HG03460 (cell line): Measurements from ENCODE around the gene RAB20.
"Not testable (repeated sequence)": the region's sequence is repeated elsewhere in the genome, so short reads cannot be mapped to it uniquely, and the experiment has no call there.

Experiments
- ATAC-seq: cut with Tn5 transposase; IDR thresholded peaks from one replicate; pipeline ENCODE4 v1.9.1; 2021; ENCODE audit not compliant: unreplicated experiment

Gene RAB20

DNA sequence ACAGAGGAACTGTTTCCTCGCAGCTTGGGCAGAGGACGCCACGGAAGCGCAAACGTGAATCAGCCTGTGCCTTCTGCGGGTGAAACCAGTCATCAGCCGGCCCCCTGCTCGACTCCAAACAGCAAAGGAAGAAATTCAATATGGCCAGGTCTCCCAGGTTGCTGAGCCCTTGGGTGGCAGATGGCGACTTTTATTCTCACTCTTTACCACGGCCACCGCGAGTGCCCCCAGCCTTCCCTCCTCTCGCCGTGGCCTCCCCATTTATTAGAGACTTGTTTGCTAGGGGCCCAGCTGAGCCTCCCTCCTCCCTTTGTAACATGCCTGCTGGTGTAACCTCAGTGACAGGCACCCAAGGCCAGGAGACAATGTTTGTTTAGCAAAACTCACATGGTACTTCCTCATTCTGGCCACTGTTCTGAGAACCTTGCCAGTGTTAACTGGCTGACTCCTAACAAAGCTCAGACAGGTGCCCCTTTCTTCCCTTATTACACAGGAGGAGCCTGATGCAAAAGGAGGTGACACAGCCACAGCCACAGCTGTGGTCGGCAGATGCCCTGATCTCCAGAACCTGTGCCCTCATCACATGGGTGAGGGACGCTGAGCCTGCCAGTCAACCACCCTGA lies 5.8 kb downstream of the RAB20 start:
- ATAC-seq: peak; percentile 53

DNA sequence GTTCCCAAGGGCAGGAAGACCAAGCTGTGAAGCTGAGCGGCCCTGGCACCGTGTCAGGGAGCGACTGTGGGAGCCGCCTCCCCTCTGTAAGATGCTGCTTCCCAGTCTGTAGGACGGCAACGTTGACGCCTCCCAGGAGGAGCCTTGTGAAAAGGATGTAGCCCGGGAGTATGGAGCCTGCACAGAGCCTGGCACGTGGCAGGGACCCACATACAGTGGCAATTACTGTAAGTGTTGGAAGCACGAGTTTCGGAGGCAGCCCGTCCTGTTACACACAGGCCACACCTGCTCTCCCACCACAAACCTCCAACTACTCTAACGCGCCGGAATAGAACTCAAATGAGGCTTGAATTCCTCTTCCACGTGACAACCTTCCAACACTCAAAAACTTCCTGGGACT lies 6.6 kb downstream of the RAB20 start:
- ATAC-seq: no peak

DNA sequence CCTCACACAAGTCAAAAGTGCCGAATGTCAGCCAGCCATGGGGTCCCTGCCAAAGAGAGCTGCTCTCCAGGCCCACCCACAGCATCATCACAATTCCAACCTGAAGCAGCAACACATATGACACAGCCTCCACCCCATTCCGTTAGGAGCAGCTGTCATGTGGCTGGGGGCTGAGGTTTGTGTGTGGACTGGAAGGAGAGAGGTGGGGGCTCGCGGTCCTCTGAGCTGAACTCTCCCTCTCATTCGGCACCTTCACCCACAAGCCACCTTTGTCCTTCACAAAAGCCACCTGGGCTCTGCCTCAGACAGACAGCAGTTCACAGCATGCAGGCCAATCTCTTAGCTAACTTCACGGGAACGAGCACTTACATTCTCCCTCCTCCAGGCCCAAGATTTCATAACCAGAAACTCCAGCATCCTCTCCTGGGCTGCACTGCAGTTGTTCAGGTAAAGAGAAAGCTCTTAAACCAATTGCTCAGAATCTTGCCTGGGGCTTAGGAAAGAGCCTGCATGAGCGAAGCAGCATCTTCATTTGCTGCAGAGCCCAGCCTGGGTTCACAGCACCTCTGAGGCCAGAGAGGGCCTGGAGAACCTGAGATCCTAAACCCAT lies 7.2 kb downstream of the RAB20 start:
- no peak for ATAC-seq

DNA sequence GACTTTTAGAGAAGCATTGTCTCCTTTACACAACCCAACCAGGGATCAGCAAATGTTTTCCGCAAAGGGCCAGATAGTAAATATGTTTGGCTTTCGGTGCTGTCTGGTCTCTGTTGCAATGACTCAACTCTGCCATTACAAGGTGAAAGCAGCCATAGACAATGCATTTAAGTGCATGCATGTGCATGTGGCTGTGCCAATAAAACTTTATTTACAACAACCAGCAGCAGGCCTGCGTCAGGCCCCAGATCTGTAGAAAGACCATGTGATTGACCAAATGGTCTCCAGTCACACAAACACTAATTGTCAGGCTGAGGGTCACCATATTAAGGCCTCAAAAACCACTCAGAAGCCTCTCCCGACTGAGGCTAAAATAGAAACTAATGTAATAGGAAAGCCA lies 8.1 kb downstream of the RAB20 start:
- ATAC-seq: no peak

DNA sequence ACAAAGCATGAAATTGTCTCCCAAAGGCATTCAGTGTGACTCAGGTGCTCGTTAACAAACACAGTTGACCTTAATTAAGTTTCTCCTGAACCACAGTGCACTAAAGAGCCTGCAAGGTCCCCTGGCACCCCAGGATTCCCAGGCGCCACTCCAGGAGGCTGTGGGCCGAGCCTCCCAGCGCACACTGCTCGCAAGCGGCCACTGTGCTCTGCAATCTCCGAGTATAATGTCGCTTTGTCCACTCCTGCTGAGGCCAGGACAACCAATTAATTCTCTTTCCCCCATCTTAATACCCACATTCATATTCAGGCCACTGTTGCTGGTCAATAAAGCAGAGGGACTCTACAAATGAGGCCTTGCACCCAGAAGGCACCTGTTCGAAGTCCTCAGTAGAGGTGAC lies 8.8 kb downstream of the RAB20 start:
- no peak for ATAC-seq

DNA sequence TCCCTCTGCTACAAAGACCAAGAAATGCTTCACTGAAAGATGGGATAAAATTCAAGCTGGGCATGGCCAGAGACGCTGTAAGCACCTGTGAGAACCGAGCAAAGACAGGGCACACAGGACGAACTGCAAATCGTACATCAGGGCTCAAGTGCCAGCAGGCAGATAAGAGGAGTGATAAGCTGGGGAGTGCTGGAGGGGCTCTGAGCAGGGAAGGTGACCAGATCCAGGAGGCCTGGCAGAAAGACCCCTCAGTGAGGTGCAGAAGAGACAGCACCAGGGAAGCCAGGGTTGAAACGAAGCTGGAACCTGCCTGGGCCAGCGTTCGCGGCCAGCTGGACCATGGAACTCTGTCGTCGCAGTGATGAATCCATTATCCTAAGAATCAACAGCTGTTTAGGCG lies 10.2 kb downstream of the RAB20 start:
- no peak for ATAC-seq

DNA sequence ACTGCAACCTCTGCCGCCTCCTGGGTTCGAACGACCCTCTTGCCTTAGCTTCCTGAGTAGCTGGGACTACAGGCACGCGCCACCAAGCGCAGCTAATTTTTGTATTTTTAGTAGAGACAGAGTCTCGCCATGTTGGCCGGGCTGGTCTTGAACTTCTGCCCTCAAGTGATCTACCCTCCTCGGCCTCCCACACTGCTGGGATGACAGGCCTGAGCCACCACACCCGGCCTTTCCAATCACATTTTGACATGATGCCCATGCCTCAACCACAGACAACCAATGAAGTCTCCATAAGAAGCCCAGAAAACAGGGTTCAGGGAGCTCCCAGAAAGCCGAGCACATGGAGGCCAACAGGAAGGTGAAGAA lies 11.7 kb downstream of the RAB20 start:
- ATAC-seq: no peak

DNA sequence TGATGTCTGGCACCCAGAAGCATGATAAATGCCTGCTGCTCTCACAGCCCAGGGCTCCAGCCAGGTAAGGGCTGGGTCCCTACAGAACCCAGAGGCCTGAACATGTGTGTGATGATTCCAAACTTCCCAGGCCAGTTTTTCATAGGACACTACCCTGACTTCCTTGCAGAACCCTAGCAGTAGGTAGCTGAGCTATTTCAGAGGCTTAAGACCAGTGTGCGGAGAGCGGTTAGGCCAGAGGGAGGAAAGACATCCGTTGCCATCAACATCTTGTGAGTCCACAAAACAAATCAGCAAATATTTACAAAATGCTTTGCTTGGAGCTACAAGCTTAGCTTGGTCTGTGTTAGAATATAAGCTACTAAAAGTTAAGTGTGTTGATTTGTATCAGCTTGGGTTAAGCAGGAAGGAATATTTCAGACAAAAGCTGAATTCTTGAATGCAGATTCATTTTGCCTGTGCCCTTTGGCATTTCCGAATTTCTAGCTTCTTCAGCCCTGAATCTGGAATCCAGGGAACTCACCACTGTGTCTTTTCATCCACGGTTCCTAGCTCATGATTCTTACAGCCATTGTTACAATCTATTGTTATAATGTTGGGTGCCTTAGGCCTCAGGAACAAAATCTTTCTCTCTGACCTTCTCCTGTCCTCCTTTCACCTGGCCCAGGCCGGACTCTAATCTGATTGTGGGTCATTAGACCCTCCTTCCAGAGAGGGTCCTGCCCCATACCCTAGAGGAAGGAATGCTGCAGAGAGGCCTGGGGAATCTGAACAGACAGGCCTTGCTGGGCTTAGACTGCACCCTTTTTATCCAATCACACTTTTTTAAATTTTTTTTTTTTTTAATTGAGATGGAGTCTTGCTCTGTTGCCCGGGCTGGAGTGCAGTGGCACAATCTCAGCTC lies 12.4 kb downstream of the RAB20 start:
- ATAC-seq: no peak

DNA sequence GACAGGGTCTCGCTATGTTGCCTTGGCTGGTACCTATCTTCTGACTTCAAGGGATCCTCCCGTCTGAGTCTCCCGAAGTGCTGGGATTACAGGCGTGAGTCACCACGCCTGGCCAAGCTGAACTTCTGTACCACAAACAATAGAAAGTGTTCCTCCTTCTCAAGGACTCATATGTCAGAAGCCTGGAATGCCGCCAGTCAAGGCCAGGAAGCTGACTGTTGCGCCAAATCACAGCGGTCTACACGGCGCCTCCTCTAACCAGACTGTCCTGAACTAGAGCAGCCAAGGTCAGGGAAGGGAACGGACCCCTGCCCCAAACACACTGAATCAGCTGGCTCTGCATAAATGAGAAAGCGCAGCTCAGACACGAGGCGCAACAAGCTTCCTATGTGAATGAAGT lies 14.6 kb downstream of the RAB20 start:
- no peak for ATAC-seq

DNA sequence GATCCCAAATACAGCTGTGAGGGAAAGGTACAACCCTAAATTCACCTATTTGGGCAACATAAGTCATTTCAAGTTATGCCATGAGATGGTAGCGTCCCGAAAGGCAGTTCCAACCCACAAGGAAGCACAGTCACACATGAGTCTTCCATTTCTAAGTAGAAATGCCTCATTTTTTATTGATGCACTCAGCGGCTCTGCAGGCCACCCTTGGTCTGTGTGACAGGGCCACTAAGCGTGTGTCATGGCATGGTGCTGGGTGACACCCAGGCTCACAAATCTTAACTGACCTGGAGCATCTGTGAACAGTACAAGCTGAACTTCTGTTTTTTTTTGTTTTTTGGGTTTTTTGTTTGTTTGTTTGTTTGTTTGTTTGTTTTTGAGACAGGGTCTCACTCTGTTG lies 15.1 kb downstream of the RAB20 start:
- ATAC-seq: no peak

DNA sequence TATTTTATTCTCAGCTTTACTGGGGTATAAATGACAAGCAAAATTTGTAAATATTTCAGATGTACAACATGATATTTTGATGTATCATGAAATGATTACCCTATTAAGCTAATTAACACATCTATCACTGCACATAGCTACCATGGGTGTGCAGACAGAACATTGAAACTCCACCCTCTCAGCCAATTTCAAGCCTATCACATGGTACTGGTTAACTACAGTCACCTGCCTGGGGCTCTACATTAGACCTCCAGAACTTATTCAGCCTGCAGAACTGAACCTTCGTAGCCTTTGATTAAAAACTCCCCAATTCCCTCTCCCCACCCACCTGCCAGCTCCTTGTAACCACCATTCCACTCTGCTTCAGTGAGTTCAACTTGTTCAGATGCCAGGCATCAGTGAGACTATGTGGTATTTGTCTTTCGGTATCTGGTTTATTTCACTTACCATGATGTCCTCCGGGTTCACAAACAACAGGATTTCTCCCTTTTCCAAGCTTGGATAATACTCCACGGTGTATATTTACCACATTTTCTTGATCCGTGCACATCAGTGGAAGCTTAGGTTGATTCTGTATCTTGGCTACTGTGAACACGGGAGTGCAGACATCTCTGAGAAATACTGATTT lies 19.2 kb downstream of the RAB20 start:
- no peak for ATAC-seq

DNA sequence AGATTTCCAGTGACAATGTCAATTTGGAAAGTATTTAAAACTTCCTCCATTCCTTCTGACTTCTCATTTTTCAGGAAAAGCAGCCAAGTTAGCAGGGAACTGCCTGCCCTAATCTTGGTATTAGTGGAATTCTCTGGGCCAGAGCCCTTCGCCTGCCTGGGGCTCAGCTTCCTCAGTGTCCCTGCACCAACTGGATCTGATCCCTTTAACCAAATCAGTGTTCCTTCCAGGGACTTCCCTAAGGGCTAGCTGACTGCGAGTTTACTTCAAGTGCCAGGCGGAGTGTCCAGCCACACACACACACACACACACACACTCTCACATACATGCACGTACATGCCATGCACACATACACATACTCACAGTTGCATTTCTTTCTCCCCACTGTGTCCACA lies 20.0 kb downstream of the RAB20 start:
- ATAC-seq: no peak

DNA sequence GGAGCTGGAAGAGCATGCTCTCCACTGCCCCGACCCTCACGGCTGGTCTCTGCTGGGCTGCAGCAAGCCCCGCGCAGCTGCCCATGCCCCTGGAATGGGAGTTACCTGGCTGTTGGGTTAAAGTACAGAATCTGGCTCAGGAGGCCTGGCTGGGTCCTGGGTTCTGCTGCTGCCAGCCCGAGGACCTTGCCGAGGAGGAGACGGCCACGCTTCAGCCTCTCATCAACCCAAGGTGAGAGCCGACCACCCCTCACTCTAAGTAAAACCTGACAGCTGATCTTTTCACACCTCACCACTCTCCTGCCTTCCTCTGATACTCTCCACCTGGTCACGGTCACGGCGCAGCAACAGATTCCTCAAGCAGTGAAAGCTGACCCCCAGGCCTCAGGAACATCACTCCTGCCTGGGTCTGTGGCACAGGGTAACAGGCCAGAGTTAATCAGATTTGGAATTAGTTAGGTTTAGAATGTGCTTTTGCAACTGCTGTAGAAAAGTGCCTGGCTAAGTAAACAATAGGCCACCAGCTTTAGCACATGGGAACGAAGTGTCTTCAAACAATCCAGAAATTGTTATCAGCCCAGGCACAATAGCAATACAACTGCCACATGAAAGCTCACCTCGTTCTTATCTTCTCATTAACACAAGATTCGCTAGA lies 20.5 kb downstream of the RAB20 start:
- no peak for ATAC-seq

DNA sequence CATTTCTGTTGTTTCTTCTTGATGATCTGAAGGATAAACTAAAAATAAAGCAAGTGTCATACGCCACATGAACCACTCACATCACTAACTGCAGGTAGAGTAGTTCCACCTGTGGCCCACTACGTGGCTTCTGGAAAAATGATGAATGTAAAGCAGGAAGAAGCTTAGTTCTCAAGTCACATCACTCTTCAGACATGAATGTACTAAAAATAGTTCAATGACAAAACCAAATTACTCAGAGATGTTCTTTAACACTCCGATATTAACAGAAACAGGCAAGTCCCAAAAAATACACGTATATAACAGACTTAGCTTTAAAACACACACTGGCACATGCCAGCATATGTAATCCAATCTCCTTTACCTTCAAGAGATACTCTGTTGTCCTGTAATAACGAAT lies 21.6 kb downstream of the RAB20 start:
- no peak for ATAC-seq

DNA sequence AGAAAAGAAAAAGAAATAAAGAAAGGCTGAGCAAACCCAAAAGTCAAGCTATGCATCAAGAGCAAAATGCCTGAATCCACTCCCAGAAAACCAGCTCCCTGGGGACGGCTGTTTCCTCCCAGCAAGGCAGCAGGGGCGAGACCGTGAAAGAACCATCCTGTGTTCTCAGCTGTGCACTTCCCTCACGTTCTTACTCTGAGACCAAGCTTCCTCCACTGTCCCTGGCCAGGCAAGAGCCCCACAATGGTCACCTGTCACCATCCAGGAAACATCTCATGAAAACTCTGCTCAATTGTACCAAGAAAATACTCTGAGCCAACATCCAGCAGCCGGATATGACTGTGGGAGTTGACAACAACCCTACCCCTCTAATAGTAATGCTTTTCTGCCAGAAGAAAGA lies 22.9 kb downstream of the RAB20 start:
- ATAC-seq: peak; percentile 63

DNA sequence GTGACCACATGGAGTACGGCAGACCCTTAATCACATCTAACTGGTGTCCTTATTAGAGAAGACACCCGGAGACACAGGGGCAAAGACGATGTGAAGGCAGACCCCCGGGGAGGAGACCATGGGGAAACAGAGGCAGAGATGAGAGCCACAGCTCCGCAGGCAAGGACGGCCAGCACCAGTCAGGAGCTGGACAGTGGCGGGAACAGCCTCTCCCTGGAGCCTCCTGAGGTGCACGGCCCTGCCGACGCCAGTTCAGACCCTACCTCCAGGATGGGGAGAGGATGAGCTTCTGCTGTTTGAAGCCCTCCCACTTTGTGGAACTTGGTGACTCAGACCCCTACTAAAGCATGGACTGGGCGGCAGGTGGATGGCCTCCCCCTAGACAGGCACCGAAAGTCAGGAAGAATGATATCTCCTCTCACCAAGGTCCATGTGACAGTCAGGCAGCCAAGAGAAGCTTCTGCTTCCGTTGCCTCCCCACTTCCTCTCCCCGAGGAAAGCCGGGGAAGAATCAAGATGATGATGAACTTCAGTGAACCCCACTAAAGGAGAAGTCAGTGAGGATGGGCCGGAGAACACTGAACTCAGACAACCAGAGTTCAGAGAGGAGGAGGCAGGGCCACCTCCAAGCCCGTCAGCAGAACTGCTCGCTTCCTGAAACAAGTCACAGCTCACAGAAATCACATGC lies 25.4 kb downstream of the RAB20 start:
- no peak for ATAC-seq

DNA sequence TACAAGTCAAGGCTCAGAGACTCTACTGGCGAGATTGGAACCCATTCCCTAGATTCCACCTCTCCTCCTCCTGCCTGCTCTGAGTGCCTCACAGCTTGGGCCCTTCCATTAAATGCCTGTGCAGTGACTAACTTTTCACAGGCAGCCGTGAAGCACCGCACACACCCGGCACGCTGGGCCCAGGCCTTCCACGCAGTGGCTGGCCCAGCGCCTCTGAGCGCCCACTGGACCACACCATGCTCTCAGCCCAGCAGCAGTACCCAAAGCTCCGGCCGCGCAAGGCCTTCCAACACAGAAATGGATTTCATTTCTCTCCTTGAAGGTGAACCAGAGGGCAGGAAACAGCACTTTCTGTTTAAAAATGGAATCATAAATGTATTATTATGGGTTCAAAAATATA lies 26.0 kb downstream of the RAB20 start:
- ATAC-seq: no peak

DNA sequence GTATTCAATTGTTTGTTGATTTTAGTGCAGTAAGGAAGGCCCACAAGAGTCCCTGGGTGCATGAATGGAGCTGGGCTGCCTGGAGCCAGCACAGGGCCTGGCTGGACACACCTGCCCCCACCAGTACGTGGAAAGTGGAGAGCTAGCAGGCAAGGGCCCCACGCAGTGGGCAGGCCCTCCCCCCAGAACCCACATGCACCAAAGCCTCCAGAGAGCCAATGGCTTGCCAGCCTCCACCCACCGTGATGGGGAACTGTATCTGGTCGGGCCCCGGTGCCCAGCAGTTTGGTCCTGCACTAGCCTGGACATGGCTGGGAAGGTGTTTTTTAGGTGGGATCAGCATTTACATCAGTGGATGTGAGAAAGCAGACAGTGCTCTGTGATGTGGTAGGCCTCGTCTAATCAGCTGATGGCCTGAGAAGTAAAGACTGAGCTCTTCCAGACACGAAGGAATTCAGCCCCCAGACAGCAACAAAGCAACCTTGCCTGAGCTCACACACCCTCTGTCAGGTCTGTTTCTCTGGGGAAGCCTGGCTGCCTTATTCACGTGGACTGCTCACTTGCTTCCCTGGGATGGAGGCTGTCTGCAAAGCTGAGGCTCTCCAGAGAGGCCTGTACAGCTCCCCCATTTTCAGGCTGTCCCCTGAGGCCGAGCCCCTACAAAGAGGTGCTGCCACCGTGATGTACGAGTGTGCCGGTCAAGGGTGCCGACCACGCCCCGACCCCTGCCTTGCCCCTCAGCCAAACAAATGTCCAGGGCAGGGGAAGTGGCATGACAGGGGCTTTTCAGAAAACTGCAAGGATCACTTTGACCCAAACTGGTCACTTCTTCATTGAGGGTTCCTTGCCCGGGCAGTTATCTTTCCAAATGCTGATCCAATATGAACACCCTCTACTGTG lies 27.5 kb downstream of the RAB20 start:
- no peak for ATAC-seq

DNA sequence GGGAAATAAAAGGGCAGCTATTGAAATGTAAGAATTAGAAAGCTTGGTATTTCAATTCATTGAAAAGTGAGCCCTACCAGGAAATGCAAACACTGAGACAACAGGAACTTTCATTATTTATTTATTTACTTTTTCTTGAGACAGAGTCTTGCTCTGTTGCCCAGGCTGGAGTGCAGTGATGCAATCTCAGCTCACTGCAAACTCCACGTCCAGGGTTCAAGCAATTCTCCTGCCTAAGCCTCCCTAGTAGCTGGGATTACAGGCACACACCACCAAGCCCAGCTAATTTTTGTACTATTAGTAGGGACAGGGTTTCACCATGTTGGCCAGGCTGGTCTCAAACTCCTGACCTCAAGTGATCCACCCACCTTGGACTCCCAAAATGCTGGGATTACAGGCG lies 29.3 kb downstream of the RAB20 start:
- not testable (repeated sequence) for ATAC-seq

DNA sequence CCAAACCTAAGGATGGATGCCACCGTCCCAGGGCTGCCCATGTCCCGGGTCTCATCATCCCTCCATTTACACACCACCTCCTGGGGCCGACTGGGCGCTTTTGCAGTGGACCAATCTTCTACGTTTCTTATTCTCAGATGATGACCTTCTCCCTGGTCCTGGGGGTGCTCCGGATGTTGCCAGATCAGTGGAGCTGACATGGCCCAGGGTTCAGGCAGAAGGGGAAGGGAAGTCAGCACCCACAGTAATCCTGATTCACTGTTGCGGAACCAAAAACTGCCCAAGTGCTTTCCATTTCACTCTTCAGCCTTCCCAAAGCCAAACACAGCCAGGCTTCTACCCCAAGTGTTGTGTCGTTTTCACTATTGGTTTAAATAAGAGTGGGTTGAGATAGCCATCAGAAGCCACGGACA lies 29.8 kb downstream of the RAB20 start:
- no peak for ATAC-seq
